Esophagus squamous epithelium (tissue), 4 donors: ENCODE measurements around the gene RASA3.

ENCODE experiments used
- POLR2A ChIP-seq, 4 donors: fragments of 450-650 bp; IDR thresholded peaks; one replicate each; pipeline ENCODE4 v1.6.1; 2017; ENCODE audit warnings: antibody characterized with exemption in 4 of 4, mild to moderate bottlenecking in 4 of 4, moderate library complexity in 3 of 4
- TF ChIP-seq, protein P1 (sequence below), 6 experiments: fragments of 450-650 bp in 4 of 6; fragments of 200-600 bp in 2 of 6; sonication (generic) in 2 of 6; IDR thresholded peaks; one replicate each; pipeline ENCODE4 v1.5.1; 2016 to 2019; ENCODE audit warnings: antibody characterized with exemption in 6 of 6, mild to moderate bottlenecking in 4 of 6, moderate library complexity in 4 of 6

DNA sequence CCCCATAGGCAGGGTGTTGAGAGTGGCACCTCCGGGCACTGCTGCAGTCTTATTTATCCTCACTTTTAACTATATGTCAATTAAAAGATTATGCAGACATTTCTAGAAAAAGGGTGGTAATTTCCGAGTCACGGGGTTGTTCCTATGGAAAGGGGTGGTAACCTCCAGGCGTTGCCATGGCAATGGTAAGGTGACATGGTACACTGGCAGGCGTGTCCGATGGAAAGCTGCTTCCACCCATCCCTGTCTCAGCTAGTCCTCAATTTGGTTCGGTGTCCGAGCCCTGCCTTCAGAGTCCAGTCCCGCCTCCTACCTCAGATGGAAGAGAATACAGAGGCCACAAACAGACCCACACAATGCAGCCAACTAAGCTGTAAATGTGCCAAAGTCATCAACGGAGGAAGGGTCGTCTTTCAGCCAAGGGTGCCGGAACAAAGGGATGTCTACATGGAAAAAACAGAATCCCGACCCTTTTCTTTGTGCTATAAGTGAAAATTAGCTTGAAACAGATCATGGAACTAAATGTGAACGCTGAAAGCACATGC is 85.9 kb downstream of the RASA3 start:
- TF ChIP-seq, protein P1, sequence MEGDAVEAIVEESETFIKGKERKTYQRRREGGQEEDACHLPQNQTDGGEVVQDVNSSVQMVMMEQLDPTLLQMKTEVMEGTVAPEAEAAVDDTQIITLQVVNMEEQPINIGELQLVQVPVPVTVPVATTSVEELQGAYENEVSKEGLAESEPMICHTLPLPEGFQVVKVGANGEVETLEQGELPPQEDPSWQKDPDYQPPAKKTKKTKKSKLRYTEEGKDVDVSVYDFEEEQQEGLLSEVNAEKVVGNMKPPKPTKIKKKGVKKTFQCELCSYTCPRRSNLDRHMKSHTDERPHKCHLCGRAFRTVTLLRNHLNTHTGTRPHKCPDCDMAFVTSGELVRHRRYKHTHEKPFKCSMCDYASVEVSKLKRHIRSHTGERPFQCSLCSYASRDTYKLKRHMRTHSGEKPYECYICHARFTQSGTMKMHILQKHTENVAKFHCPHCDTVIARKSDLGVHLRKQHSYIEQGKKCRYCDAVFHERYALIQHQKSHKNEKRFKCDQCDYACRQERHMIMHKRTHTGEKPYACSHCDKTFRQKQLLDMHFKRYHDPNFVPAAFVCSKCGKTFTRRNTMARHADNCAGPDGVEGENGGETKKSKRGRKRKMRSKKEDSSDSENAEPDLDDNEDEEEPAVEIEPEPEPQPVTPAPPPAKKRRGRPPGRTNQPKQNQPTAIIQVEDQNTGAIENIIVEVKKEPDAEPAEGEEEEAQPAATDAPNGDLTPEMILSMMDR (IDR thresholded peaks at IDR 0.05) = no peak
- TF ChIP-seq POLR2A (IDR thresholded peaks at IDR 0.05) = no peak
